Fibroblast of skin of left quadriceps (primary cell): Measurements from ENCODE around the gene KLHL30.
A peak's percentile ranks its signal among the peaks of the same experiment; 100 is the strongest.
"Not testable (repeated sequence)": the region's sequence is repeated elsewhere in the genome, so short reads cannot be mapped to it uniquely, and the experiment has no call there.

Experiments used
- DNase-seq, 2 experiments: peaks; one replicate each; pipeline ENCODE4 v3.0.0-alpha.2; 2013; ENCODE audit warnings: low read depth in 2 of 2

KLHL30 gene

DNA sequence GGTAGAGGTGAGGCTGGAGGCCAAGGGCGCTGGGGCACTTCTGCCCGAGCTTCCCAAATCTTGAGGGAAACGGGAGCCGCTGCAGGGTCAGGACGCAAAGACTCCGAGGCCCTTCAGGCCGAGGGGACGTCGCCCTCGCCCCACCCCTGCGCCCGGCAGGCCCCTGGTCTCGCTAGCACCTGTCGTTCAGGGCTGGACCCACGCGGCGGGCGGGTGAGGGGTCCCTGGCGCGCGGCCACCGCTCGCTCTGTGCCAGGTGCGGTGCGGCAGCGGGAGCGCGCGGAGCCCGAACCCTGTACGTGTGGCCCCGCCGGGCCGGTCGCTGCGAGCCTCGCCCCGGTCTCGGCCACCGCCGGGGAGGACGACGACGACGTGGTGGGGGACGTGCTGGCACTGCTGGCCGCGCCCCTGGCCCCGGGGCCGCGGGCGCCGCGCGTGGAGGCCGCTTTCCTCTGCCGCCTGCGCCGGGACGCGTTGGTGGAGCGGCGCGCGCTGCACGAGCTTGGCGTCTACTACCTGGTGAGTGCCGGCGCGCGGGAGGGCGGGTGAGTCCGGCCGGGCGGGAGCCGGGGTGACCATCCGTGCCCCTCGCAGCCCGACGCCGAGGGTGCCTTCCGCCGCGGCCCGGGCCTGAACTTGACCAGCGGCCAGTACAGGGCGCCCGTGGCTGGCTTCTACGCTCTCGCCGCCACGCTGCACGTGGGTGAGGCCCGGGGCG, 25.2 kb downstream of the KLHL30 start:
- no peak for DNase-seq

GRCh38 chr2:238164906-238165287, 26.4 kb downstream of the KLHL30 start:
- DNase-seq: no peak

GRCh38 chr2:238165288-238165921, 26.9 kb downstream of the KLHL30 start:
- no peak for DNase-seq

GRCh38 chr2:238166391-238167343, 28.2 kb downstream of the KLHL30 start:
- no peak for DNase-seq

- DNase-seq: no peak
These were observed 28.9 kb downstream of the KLHL30 start for GRCh38 chr2:238167344-238167715.

- DNase-seq: no peak
These were observed 29.3 kb downstream of the KLHL30 start for GRCh38 chr2:238167761-238168160.

GRCh38 chr2:238168196-238169047, 30.0 kb downstream of the KLHL30 start:
- DNase-seq: no peak

GRCh38 chr2:238169048-238169707, 30.7 kb downstream of the KLHL30 start:
- peak; percentile 93 to 95 for DNase-seq

DNA sequence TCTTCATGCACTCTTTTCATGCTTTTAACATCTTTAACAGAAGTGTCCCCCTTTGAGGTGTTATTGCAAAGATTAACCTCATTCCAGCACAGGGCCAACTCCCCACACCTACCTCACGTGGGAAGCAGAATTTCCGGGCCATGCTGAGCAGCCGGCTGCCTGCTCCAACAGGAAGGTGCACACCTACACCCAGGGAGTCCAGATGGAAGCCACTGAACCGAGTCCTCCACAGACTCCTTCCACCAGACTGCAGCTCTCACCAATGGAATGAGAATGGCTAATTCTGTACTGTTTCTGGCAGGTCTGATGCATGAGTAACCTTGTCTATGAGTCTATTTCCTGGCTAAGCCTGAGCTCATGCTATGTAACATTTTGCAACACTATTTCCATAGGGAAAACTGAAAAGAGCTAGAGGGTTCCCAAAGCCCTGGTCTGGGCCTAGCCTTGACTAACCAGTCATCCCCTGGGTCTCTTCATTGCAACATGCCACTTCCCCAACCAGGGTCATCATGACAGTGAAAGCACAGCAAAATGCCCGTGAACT, 31.3 kb downstream of the KLHL30 start:
- peak; percentile 96 for DNase-seq

- DNase-seq: no peak
These were observed 32.1 kb downstream of the KLHL30 start for GRCh38 chr2:238170386-238171071.

GRCh38 chr2:238171072-238171431, 32.6 kb downstream of the KLHL30 start:
- not testable (repeated sequence) for DNase-seq

- DNase-seq: no peak
These were observed 33.2 kb downstream of the KLHL30 start for GRCh38 chr2:238171575-238172187.

- no peak for DNase-seq
These were observed 34.0 kb downstream of the KLHL30 start for GRCh38 chr2:238172439-238172838.

- no peak for DNase-seq
These were observed 35.2 kb downstream of the KLHL30 start for GRCh38 chr2:238173692-238174091.

GRCh38 chr2:238174291-238174690, 35.8 kb downstream of the KLHL30 start:
- no peak for DNase-seq

DNA sequence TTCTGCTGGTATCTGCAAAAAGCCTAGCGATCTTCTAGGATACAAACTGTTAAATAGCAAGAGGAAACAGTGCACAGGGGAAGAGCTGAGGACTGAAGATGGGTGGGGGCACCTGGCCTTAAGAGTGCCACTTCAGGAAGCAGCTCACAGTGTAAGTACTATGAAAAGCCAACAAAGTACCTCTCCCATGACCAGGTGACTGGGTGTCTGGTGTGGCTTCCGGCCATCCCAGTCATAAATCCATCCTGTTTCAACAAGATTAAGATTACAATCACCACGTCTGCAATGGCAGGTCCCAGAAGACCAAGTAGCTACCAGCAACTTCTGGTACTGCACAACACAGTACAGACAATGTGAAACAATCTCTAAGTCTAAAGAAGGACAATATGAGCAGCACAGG, 36.2 kb downstream of the KLHL30 start:
- DNase-seq: no peak

GRCh38 chr2:238176613-238177012, 38.1 kb downstream of the KLHL30 start:
- DNase-seq: no peak

DNA sequence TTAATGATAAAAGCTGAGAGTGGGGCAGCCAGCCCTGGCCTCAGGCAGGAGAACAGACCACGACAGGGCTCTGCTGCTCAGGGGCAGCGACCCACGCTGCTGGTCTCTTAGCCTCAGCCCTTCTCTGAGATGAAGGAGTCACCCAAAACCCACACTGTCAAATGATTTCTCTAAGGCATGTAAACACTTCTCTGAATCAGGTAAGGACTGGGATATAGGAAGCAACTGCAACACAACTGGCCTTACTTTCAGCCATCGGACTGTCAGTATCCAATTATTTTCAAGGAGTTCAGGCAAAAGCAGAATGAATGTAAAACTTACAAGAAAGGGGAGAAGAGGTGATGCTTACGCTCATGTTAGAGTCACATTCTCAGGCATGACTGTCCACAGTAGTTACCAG, 42.1 kb downstream of the KLHL30 start:
- DNase-seq: no peak

GRCh38 chr2:238182362-238182761, 43.9 kb downstream of the KLHL30 start:
- DNase-seq: no peak

DNA sequence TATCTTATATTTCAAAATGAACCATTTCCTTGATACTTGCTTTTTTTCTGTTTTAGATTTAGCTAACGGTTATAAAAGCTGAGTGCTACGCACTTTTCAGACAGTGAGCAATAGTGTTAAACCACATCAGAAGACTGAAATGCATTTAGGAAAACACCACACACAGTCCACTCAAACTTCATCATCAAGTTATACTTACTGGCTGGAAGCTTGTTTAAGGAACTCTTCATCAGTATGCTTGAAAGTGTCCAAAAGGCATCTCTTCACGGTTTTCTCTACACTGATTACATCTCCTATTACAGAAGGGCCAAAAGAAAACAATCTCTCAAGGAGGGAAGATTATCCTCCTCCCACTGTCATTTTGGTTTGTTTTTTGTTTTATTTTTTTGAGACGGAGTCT, 45.4 kb downstream of the KLHL30 start:
- DNase-seq: no peak
